Measurements from ENCODE around the gene BRI3.

BRI3 gene

GRCh38 chr7:98330926-98331529 is 49.5 kb downstream of the BRI3 start:
- in situ Hi-C loops (cut with MboI; ENCODE audit: low pct_unique_long_range_greater_than_20kb, low sequenced_read_pairs) = no loop called here
- no peak for DNase-seq

GRCh38 chr7:98334081-98334480 is 52.6 kb downstream of the BRI3 start:
- DNase-seq = no peak

GRCh38 chr7:98335411-98335977 is 54.0 kb downstream of the BRI3 start:
- DNase-seq = no peak
- in situ Hi-C loops (cut with MboI; ENCODE audit: low pct_unique_long_range_greater_than_20kb, low sequenced_read_pairs) = no loop called here

More at GRCh38 chr7:98334081-98334480, 52.6 kb downstream of the BRI3 start:
- in situ Hi-C loops (cut with MboI; ENCODE audit: low pct_unique_long_range_greater_than_20kb, low sequenced_read_pairs) = no loop called here

- in situ Hi-C loops (cut with MboI; ENCODE audit: low pct_unique_long_range_greater_than_20kb, low sequenced_read_pairs) = no loop called here
- DNase-seq = no peak
Measured at GRCh38 chr7:98338441-98338840, 57.0 kb downstream of the BRI3 start.

GRCh38 chr7:98339043-98339442 is 57.6 kb downstream of the BRI3 start:
- in situ Hi-C loops (cut with MboI; ENCODE audit: low pct_unique_long_range_greater_than_20kb, low sequenced_read_pairs) = no loop called here
- no peak for DNase-seq

GRCh38 chr7:98341106-98341505 is 59.6 kb downstream of the BRI3 start:
- DNase-seq = no peak
- in situ Hi-C loops (cut with MboI; ENCODE audit: low pct_unique_long_range_greater_than_20kb, low sequenced_read_pairs) = no loop called here

Data from KBM-7 (cell line).